Measurements from ENCODE around the gene JAZF1. TPM values are rescaled to one million over a fixed set of nuclear protein-coding genes. Genes with fewer than 3 reads are reported as not detected.

Gene JAZF1
- total RNA-seq, 1 experiment from 2014 or later, result 9.1 TPM

DNA sequence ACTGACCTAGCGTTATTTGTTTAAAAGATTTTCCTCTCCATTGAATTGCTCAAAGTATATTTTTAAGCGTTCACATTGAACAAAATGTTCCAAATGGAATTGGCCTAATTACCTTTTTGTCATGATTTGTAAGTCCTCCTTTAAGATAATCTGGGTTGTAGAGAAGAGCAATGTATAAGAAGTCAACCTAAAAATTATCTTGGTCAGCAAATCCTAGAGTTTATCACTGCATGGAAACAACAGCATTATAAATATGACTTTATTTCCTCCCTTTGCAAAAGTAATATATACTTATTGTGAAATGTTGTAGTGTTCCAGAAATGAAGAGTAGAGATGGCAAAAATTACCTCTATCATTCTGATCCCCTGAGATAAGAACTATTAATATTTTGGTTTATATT, 381.4 kb downstream of the JAZF1 start:
- Histone ChIP-seq H3T11ph (ENCODE audit: low read length) (no peak overlapping the region), H3K56ac (ENCODE audit: insufficient read length, low read depth, low read length) (no peak overlapping the region), H3K23me2 (ENCODE audit: insufficient read length, low read depth, low read length, poor library complexity, severe bottlenecking) (no peaks in the 10 kb centered on the region), H2BK15ac (ENCODE audit: low read depth, low read length) (no peak overlapping the region), H2BK5ac (ENCODE audit: insufficient read length, low read length) (no peak overlapping the region), H4K91ac (ENCODE audit: insufficient read length, low read depth, low read length) (no peak overlapping the region), H3K4me1 (ENCODE audit: insufficient read depth, low read length) (no peaks in the 10 kb centered on the region), H2BK12ac (ENCODE audit: insufficient read length, low read depth, low read length) (no peak overlapping the region), H4K5ac (ENCODE audit: insufficient read length, low read depth, low read length) (no peak overlapping the region), H3K27ac (ENCODE audit: insufficient read length, low read depth, low read length) (no peak overlapping the region), H3K18ac (ENCODE audit: insufficient read length, low read depth, low read length) (no peak overlapping the region), H2AFZ (ENCODE audit: low read length) (no peak overlapping the region), H4K20me1 (ENCODE audit: control insufficient read depth, insufficient read depth, insufficient read length) (no peaks in the 10 kb centered on the region), H3K27me3 (ENCODE audit: insufficient read depth, low read length) (no peaks in the 10 kb centered on the region), H3K9me3 (ENCODE audit: control insufficient read depth, low read depth, low read length) (no peaks in the 10 kb centered on the region), H3K9ac (ENCODE audit: extremely low read depth, insufficient read length, low read length) (no peak overlapping the region), H3K4ac (ENCODE audit: low read depth, low read length) (no peak overlapping the region), H3K79me1 (ENCODE audit: insufficient read depth, low read depth, low read length, poor library complexity, severe bottlenecking) (no peaks in the 10 kb centered on the region), H4K8ac (replicated peaks; ENCODE audit: insufficient read length, low read depth, low read length) (no peak overlapping the region), H2BK120ac (ENCODE audit: low read depth, low read length, poor library complexity, severe bottlenecking) (no peak overlapping the region), H3K23ac (ENCODE audit: insufficient read length, low read depth, low read length) (no peak overlapping the region), H2AK5ac (ENCODE audit: insufficient read length, low read length) (no peak overlapping the region), H2BK20ac (ENCODE audit: low read depth, low read length, poor library complexity, severe bottlenecking) (no peak overlapping the region), H3K79me2 (ENCODE audit: insufficient read depth, low read length) (no peaks in the 10 kb centered on the region), H3K14ac (ENCODE audit: insufficient read depth, low read length) (no peak overlapping the region), H3K4me2 (ENCODE audit: insufficient read depth, insufficient read length, low read length) (no peak overlapping the region)
- TF ChIP-seq, protein P1, sequence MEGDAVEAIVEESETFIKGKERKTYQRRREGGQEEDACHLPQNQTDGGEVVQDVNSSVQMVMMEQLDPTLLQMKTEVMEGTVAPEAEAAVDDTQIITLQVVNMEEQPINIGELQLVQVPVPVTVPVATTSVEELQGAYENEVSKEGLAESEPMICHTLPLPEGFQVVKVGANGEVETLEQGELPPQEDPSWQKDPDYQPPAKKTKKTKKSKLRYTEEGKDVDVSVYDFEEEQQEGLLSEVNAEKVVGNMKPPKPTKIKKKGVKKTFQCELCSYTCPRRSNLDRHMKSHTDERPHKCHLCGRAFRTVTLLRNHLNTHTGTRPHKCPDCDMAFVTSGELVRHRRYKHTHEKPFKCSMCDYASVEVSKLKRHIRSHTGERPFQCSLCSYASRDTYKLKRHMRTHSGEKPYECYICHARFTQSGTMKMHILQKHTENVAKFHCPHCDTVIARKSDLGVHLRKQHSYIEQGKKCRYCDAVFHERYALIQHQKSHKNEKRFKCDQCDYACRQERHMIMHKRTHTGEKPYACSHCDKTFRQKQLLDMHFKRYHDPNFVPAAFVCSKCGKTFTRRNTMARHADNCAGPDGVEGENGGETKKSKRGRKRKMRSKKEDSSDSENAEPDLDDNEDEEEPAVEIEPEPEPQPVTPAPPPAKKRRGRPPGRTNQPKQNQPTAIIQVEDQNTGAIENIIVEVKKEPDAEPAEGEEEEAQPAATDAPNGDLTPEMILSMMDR (conservative IDR thresholded peaks at IDR 0.05), result no peak
- DNase-seq, result no peak
- H3K27me3 Mint-ChIP-seq (ENCODE audit: low read depth), result no peaks in the 10 kb centered on the region
- H3K4me3 Mint-ChIP-seq, result no peak overlapping the region
- peaks cover 24 to 32% of the 10 kb centered on the region in 2 experiments for H3K4me1 Mint-ChIP-seq
- H3K27ac Mint-ChIP-seq, result no peak overlapping the region
- peaks cover 4 to 24% (median 19%) of the 10 kb centered on the region in 3 experiments; a peak in 5 of 7 replicates for H3K36me3 Mint-ChIP-seq (ENCODE audit: insufficient read depth in 1 of 3, low read depth in 3 of 3)
- WGBS (ENCODE audit: extremely low coverage, insufficient read length, low lambda C conversion rate), result no CpG with 5 or more reads among the region's 2 CpGs
- no peaks in the 10 kb centered on the region for H3K9me3 Mint-ChIP-seq
